Urinary bladder (tissue), 4 donors: ENCODE measurements around the gene ANKRD60. TPM values are rescaled to one million over a fixed set of nuclear protein-coding genes. Genes with fewer than 3 reads are reported as not detected.
A peak's percentile ranks its signal among the peaks of the same experiment; 100 is the strongest.

Source experiments
- DNase-seq: peaks from one replicate; pipeline ENCODE4 v3.0.0-alpha.2; 2015; ENCODE audit errors: extremely low spot score
- H3K27ac ChIP-seq: one replicate; pipeline ENCODE4 v1.5.1; 2013; ENCODE audit warnings: low read depth, mild to moderate bottlenecking, moderate library complexity
- H3K36me3 ChIP-seq: one replicate; pipeline ENCODE4 v1.6.1; 2013; ENCODE audit warnings: mild to moderate bottlenecking, moderate library complexity; ENCODE audit not compliant: insufficient read depth
- H3K4me1 ChIP-seq: one replicate; pipeline ENCODE4 v1.6.1; 2013; ENCODE audit warnings: mild to moderate bottlenecking, moderate library complexity; ENCODE audit not compliant: insufficient read depth
- H3K4me3 ChIP-seq: one replicate; pipeline ENCODE4 v1.5.1; 2013; ENCODE audit warnings: low read depth, low read length
- WGBS: extraction: QIAGEN DNeasy Blood & Tissue Kit; methylation state at CpG from one replicate; pipeline ENCODE4 v1.1.7; 2013; 5-methylcytosine and 5-hydroxymethylcytosine counted together
- polyA plus RNA-seq: library from polyadenylated mRNA; stranded (reverse); fragments of 200-250 nt; gene quantifications from one replicate; pipeline ENCODE4 v1.2.3, GENCODE V29; 2013
- total RNA-seq: library from RNA; depleted of rRNA; stranded (reverse); fragments of >200 nt; gene quantifications from one replicate; pipeline ENCODE4 v1.2.3, GENCODE V29; 2014
- donor health status: healthy with polysubstance abuse.
- donor health status: healthy.

The ANKRD60 gene
- total and polyA plus RNA-seq, 2 donors = not detected

GRCh38 chr20:58184063-58184462 lies 44.4 kb downstream of the ANKRD60 start:
- Histone ChIP-seq H3K36me3 (no peaks in the 10 kb centered on the region), H3K4me1 (no peaks in the 10 kb centered on the region), H3K4me3 (no peak overlapping the region), H3K27ac (no peak overlapping the region)
- WGBS = 88% methylated on average over 3 of the region's 3 CpGs
- no peak for DNase-seq

GRCh38 chr20:58182521-58183140 lies 45.8 kb downstream of the ANKRD60 start:
- WGBS = 92% methylated on average over 8 of the region's 8 CpGs
- no peak for DNase-seq

GRCh38 chr20:58179432-58180099 lies 48.9 kb downstream of the ANKRD60 start:
- 1% methylated on average over 46 of the region's 46 CpGs for WGBS
- H3K27ac ChIP-seq = no peak overlapping the region
- H3K4me1 ChIP-seq = no peaks in the 10 kb centered on the region
- DNase-seq = no peak
- peak overlapping the region; percentile 6 for H3K4me3 ChIP-seq
- no peaks in the 10 kb centered on the region for H3K36me3 ChIP-seq

More at GRCh38 chr20:58182521-58183140, 45.8 kb downstream of the ANKRD60 start:
- no peak overlapping the region for H3K4me3 ChIP-seq
- no peaks in the 10 kb centered on the region for H3K36me3 ChIP-seq
- no peaks in the 10 kb centered on the region for H3K4me1 ChIP-seq
- H3K27ac ChIP-seq = no peak overlapping the region

- Histone ChIP-seq H3K4me1 (no peaks in the 10 kb centered on the region), H3K36me3 (no peaks in the 10 kb centered on the region), H3K27ac (no peak overlapping the region), H3K4me3 (no peak overlapping the region)
- DNase-seq = no peak
- WGBS = 59% methylated on average over 9 of the region's 9 CpGs
Observed at GRCh38 chr20:58179083-58179431, 49.4 kb downstream of the ANKRD60 start.

GRCh38 chr20:58177799-58178198 lies 50.7 kb downstream of the ANKRD60 start:
- no peak overlapping the region for H3K27ac ChIP-seq
- WGBS = 85% methylated on average over 10 of the region's 10 CpGs

GRCh38 chr20:58175836-58176235 lies 52.6 kb downstream of the ANKRD60 start:
- Histone ChIP-seq H3K4me3 (no peak overlapping the region), H3K27ac (no peak overlapping the region), H3K36me3 (no peaks in the 10 kb centered on the region), H3K4me1 (no peaks in the 10 kb centered on the region)
- no peak for DNase-seq
- WGBS = 96% methylated on average over 5 of the region's 5 CpGs

More at GRCh38 chr20:58177799-58178198, 50.7 kb downstream of the ANKRD60 start:
- Histone ChIP-seq H3K36me3 (no peaks in the 10 kb centered on the region), H3K4me3 (no peak overlapping the region), H3K4me1 (no peaks in the 10 kb centered on the region)
- DNase-seq = no peak

- no peak for DNase-seq
- Histone ChIP-seq H3K4me1 (no peaks in the 10 kb centered on the region), H3K4me3 (no peak overlapping the region), H3K36me3 (no peaks in the 10 kb centered on the region), H3K27ac (no peak overlapping the region)
- WGBS = 78% methylated on average over 9 of the region's 9 CpGs
Observed at GRCh38 chr20:58175425-58175824, 53.0 kb downstream of the ANKRD60 start.

GRCh38 chr20:58174708-58175280 lies 53.7 kb downstream of the ANKRD60 start:
- Histone ChIP-seq H3K4me3 (peak overlapping the region; percentile 20), H3K27ac (peak overlapping the region; percentile 82), H3K4me1 (no peaks in the 10 kb centered on the region), H3K36me3 (no peaks in the 10 kb centered on the region)
- DNase-seq = no peak
- 38% methylated on average over 10 of the region's 10 CpGs for WGBS

GRCh38 chr20:58173930-58174707 lies 54.3 kb downstream of the ANKRD60 start:
- no peaks in the 10 kb centered on the region for H3K4me1 ChIP-seq
- 32% methylated on average over 26 of the region's 26 CpGs for WGBS
- no peaks in the 10 kb centered on the region for H3K36me3 ChIP-seq
- H3K27ac ChIP-seq = peak overlapping the region; percentile 82
- H3K4me3 ChIP-seq = peak overlapping the region; percentile 10
- peak; percentile 57 for DNase-seq

GRCh38 chr20:58173091-58173490 lies 55.4 kb downstream of the ANKRD60 start:
- H3K27ac ChIP-seq = no peak overlapping the region
- no peaks in the 10 kb centered on the region for H3K4me1 ChIP-seq
- H3K4me3 ChIP-seq = no peak overlapping the region
- WGBS = 93% methylated on average over 9 of the region's 9 CpGs
- no peaks in the 10 kb centered on the region for H3K36me3 ChIP-seq
- DNase-seq = no peak

- Histone ChIP-seq H3K36me3 (no peaks in the 10 kb centered on the region), H3K4me3 (no peak overlapping the region), H3K27ac (no peak overlapping the region), H3K4me1 (no peaks in the 10 kb centered on the region)
- DNase-seq = no peak
- 89% methylated on average over 8 of the region's 8 CpGs for WGBS
Observed at GRCh38 chr20:58171796-58172425, 56.5 kb downstream of the ANKRD60 start.

- Histone ChIP-seq H3K36me3 (no peaks in the 10 kb centered on the region), H3K27ac (no peak overlapping the region), H3K4me3 (no peak overlapping the region), H3K4me1 (no peaks in the 10 kb centered on the region)
- WGBS = 86% methylated on average over 4 of the region's 4 CpGs
- no peak for DNase-seq
Observed at GRCh38 chr20:58169450-58169849, 59.0 kb downstream of the ANKRD60 start.

- H3K4me3 ChIP-seq = no peak overlapping the region
- 79% methylated on average over 4 of the region's 4 CpGs for WGBS
- DNase-seq = no peak
Observed at GRCh38 chr20:58168843-58169242, 59.6 kb downstream of the ANKRD60 start.

More at GRCh38 chr20:58168843-58169242, 59.6 kb downstream of the ANKRD60 start:
- H3K27ac ChIP-seq = no peak overlapping the region
- no peaks in the 10 kb centered on the region for H3K4me1 ChIP-seq
- H3K36me3 ChIP-seq = no peaks in the 10 kb centered on the region
